Nephron progenitor cell (in vitro differentiated cells): Measurements from ENCODE around the gene IL17D.
A peak's percentile ranks its signal among the peaks of the same experiment; 100 is the strongest.

ENCODE experiments used
- DNase-seq: peaks from one replicate; pipeline ENCODE4 v3.0.0; 2021
- H3K27ac Mint-ChIP-seq: 2 replicates; pipeline ENCODE4 v1.8.0; 2021; ENCODE audit warnings: mild to moderate bottlenecking, moderate library complexity, mixed read lengths
- H3K27me3 Mint-ChIP-seq: 2 replicates; pipeline ENCODE4 v1.8.0; 2021; ENCODE audit warnings: mild to moderate bottlenecking, low read depth, mixed read lengths; ENCODE audit not compliant: poor library complexity
- H3K36me3 Mint-ChIP-seq: 2 replicates; pipeline ENCODE4 v1.8.0; 2021; ENCODE audit warnings: low read depth, mixed read lengths
- H3K4me1 Mint-ChIP-seq: 2 replicates; pipeline ENCODE4 v1.8.0; 2021; ENCODE audit warnings: mixed read lengths
- H3K4me3 Mint-ChIP-seq: 2 replicates; pipeline ENCODE4 v1.8.0; 2021; ENCODE audit warnings: mild to moderate bottlenecking, moderate library complexity, mixed read lengths
- H3K9me3 Mint-ChIP-seq: 2 replicates; pipeline ENCODE4 v1.8.0; 2021; ENCODE audit warnings: mild to moderate bottlenecking, moderate library complexity, mixed read lengths
- TF ChIP-seq, protein P1 (sequence below): fragments of 200-600 bp; sonication (generic); IDR thresholded peaks from 2 replicates; pipeline ENCODE4 v1.5.0; 2021; ENCODE audit warnings: antibody characterized with exemption

The IL17D gene

DNA sequence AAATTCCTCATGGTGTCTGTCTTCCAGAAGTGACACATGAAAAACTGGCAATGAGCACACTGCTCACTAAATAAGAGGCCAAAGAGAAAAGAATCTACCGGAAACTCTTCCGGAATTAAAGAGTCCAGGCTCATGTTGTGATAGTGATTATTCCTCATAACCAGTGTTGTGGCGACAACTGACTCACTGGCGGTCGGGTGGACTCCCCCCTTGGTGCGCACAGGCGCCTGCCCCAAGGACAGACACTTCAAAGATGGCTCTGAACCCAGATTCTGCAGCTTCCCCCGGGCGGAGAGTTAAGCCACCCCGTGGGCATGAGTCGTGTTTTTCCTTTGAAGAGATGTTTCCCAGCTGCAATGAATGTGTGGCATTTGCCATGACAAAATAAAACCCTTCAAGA, 10.3 kb downstream of the IL17D start:
- TF ChIP-seq, protein P1, sequence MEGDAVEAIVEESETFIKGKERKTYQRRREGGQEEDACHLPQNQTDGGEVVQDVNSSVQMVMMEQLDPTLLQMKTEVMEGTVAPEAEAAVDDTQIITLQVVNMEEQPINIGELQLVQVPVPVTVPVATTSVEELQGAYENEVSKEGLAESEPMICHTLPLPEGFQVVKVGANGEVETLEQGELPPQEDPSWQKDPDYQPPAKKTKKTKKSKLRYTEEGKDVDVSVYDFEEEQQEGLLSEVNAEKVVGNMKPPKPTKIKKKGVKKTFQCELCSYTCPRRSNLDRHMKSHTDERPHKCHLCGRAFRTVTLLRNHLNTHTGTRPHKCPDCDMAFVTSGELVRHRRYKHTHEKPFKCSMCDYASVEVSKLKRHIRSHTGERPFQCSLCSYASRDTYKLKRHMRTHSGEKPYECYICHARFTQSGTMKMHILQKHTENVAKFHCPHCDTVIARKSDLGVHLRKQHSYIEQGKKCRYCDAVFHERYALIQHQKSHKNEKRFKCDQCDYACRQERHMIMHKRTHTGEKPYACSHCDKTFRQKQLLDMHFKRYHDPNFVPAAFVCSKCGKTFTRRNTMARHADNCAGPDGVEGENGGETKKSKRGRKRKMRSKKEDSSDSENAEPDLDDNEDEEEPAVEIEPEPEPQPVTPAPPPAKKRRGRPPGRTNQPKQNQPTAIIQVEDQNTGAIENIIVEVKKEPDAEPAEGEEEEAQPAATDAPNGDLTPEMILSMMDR: no peak
- Mint-ChIP-seq H3K36me3 (no peaks in the 10 kb centered on the region), H3K27ac (no peak overlapping the region), H3K4me1 (peaks cover 41% of the 10 kb centered on the region), H3K9me3 (no peaks in the 10 kb centered on the region), H3K27me3 (peaks cover 18% of the 10 kb centered on the region), H3K4me3 (no peak overlapping the region)
- no peak for DNase-seq

DNA sequence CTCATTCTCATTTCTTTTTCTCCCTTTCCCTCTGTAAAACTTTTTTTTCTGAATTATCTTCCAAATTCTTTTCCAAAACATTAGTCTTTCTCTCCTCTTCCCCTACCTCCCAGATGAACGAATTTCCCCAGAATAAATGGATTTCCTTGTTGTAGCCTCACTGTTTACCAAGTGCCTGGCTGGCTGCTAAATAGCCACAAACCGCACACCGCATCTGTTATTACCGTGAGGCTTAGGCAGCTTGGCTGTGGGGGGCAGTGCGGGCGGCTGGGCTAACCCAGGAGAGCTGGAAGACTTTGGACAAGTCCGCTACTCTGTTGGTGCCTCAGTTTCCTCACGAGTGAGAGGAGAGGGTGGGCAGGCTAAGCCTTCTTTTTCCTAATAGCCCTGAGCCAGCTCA, 10.7 kb downstream of the IL17D start:
- Mint-ChIP-seq H3K27me3 (peaks cover 18% of the 10 kb centered on the region), H3K36me3 (no peaks in the 10 kb centered on the region), H3K27ac (peak overlapping the region; percentile 10), H3K4me3 (no peak overlapping the region), H3K9me3 (no peaks in the 10 kb centered on the region), H3K4me1 (peaks cover 41% of the 10 kb centered on the region)
- TF ChIP-seq, protein P1: no peak
- no peak for DNase-seq

DNA sequence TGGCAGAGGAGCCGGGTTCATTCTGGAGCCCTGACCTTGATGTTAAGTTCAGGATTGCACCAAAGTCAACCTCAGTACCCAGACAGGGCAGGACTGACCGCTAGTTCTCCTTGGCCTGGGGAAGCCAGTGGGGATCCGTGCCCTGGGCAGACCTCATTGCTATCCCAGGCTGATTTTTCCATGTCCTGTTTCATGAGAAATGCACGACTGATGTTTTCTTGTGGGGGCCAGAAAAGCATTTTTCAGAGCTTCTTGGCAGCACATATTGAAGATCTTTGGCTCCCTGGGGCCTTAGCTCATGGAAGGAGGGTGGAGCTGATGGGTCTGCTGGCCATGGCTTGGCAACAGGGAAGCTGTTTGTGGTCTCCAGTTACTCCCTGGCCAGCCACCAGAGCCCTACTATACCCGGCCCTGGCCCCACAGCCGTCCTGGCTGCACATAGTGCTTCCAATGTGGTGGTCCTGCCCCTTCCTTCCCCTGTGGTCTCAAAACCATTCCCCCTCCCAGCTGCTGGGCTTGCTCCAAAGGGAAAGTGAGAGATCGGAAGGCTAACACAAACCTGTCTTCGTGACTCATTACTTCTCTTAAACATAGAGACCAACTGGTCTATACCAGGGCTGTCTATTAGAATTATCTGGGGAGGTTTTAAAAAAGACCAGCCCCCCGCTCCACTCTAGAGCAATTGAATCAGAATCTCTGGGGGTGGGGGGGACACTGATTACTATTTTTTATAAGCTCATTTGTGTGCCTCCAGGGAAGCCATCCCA, 11.2 kb downstream of the IL17D start:
- Mint-ChIP-seq H3K36me3 (no peaks in the 10 kb centered on the region), H3K4me1 (peaks cover 41% of the 10 kb centered on the region), H3K27me3 (peaks cover 18% of the 10 kb centered on the region), H3K9me3 (no peaks in the 10 kb centered on the region), H3K27ac (no peak overlapping the region), H3K4me3 (no peak overlapping the region)
- TF ChIP-seq, protein P1: no peak
- DNase-seq: no peak

GRCh38 chr13:20715330-20715712, 11.8 kb downstream of the IL17D start:
- Mint-ChIP-seq H3K9me3 (no peaks in the 10 kb centered on the region), H3K27me3 (peaks cover 18% of the 10 kb centered on the region), H3K27ac (no peak overlapping the region), H3K36me3 (no peaks in the 10 kb centered on the region), H3K4me3 (no peak overlapping the region), H3K4me1 (peaks cover 41% of the 10 kb centered on the region)
- no peak for DNase-seq
- TF ChIP-seq, protein P1: no peak

- Mint-ChIP-seq H3K27me3 (peaks cover 18% of the 10 kb centered on the region), H3K36me3 (no peaks in the 10 kb centered on the region), H3K4me1 (peaks cover 29% of the 10 kb centered on the region), H3K9me3 (no peaks in the 10 kb centered on the region), H3K27ac (no peak overlapping the region), H3K4me3 (no peak overlapping the region)
- DNase-seq: no peak
- TF ChIP-seq, protein P1: no peak
Measured at GRCh38 chr13:20716951-20717350, 13.5 kb downstream of the IL17D start.
